Measurements from ENCODE around the gene OR6Y1. TPM values are rescaled to one million over a fixed set of nuclear protein-coding genes. Genes with fewer than 3 reads are reported as not detected.

Gene OR6Y1
- total RNA-seq, 1 experiment from 2014 or later: not detected

DNA sequence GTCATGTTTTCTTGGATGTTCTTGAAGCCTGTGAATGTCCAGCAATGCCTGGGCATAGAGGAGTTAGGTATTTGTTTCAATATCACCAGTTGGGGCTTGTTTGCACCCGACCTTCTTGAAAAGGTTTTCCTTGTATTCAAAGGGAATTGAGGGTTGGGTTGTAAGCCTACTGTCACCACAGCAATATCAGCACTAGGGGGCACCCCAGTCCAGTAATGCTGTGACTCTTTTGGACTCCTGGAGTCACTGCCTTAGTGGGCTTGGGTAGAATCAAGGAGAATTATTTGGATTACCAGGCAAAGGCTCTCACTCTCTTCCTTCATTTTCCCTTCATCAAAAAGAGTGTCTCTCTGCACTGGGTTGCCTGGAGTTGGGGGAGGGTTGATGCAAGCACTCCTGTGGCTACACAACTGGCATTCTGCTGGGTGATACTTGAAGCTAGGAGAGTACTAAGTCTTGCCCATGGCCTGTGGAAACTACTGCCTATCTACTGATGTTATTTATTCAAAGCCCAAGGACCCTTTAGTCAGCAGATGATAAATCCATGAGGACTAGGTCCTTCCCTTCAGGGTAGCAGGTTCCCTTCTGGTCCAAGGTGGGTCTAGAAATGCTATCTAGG is 47.7 kb downstream of the OR6Y1 start:
- peak; percentile 11 for DNase-seq (ENCODE audit: low spot score)

DNA sequence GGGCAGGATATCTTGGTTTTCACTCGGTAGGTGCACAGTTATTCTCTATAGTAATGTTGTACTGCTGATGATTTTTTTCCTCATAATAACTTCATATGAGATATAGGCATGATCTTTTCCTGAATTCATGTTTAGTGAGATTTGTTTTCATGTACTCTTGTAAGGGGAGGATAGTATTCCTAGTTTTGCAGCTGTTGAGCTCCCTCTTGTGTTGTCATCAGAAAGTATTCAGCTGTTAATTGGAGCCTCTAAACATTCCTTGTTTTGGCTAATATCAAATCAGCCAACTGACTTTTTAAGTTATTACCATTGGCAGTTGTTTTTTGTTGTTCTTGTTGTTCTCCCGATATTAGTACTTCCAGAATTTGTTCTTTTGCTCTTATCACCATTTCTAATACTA is 57.8 kb downstream of the OR6Y1 start:
- DNase-seq (ENCODE audit: low spot score): no peak

DNA sequence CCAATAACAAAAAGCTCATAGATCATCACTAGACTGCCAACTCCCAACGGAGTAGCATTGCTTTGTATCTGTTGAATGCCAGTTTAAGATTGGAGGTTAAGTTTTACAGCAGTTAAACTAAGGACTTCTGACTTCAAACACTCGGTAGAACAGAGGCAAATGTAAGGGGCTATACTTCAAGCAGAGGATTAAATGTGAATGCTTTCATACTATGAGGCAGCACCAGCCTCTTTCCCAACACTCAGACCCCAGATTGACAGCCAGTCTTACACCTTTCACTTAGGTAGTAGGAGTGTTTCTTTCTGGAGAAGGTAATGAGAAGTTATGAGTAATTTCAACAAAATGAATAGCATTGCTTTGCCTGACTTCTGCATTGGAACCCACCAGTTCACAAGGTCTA is 59.4 kb downstream of the OR6Y1 start:
- DNase-seq (ENCODE audit: low spot score): no peak

Other genes with a start within 250 kb of the OR6Y1 start
- not detected in 2 replicates for gene CD1B, start 222.9 kb downstream of the OR6Y1 start, total RNA-seq (2014; rRNA removed; shearing (Covaris generic))
- not detected in 2 replicates for gene CD1E, start 200.5 kb downstream of the OR6Y1 start, total RNA-seq (2014; rRNA removed; shearing (Covaris generic))
- gene OR10T2, start 154.9 kb downstream of the OR6Y1 start, total RNA-seq (2014; rRNA removed; shearing (Covaris generic)): not detected in 2 replicates
- not detected in 2 replicates for gene OR10K2, start 128.2 kb downstream of the OR6Y1 start, total RNA-seq (2014; rRNA removed; shearing (Covaris generic))
- not detected in 2 replicates for gene OR10K1, start 92.6 kb downstream of the OR6Y1 start, total RNA-seq (2014; rRNA removed; shearing (Covaris generic))
- not detected in 2 replicates for gene OR10R2, start 82.2 kb downstream of the OR6Y1 start, total RNA-seq (2014; rRNA removed; shearing (Covaris generic))
- gene OR6P1, start 16.2 kb upstream of the OR6Y1 start, total RNA-seq (2014; rRNA removed; shearing (Covaris generic)): not detected in 2 replicates
- not detected in 2 replicates for gene OR10X1, start 25.5 kb upstream of the OR6Y1 start, total RNA-seq (2014; rRNA removed; shearing (Covaris generic))
- gene OR10Z1, start 50.9 kb upstream of the OR6Y1 start, total RNA-seq (2014; rRNA removed; shearing (Covaris generic)): not detected in 2 replicates
- gene SPTA1, start 132.3 kb upstream of the OR6Y1 start, total RNA-seq (2014; rRNA removed; shearing (Covaris generic)): 1.6 and 2.4 TPM in 2 replicates
- not detected in 2 replicates for gene OR6K2, start 146.2 kb upstream of the OR6Y1 start, total RNA-seq (2014; rRNA removed; shearing (Covaris generic))
- not detected in 2 replicates for gene OR6K3, start 166.3 kb upstream of the OR6Y1 start, total RNA-seq (2014; rRNA removed; shearing (Covaris generic))
- not detected in 2 replicates for gene OR6K6, start 200.3 kb upstream of the OR6Y1 start, total RNA-seq (2014; rRNA removed; shearing (Covaris generic))
- not detected in 2 replicates for gene OR6N1, start 217.8 kb upstream of the OR6Y1 start, total RNA-seq (2014; rRNA removed; shearing (Covaris generic))
- not detected in 2 replicates for gene OR6N2, start 226.8 kb upstream of the OR6Y1 start, total RNA-seq (2014; rRNA removed; shearing (Covaris generic))